NCI-H146 treated with DMSO at 0.1 percent for 48 hours (cell line): ENCODE data around the gene CUBN.

Source experiments
- DNase-seq: peaks from one replicate; lab custom pipeline; 2025; ENCODE audit not compliant: unreplicated experiment; lab: John Stamatoyannopoulos, UW

The CUBN gene

DNA sequence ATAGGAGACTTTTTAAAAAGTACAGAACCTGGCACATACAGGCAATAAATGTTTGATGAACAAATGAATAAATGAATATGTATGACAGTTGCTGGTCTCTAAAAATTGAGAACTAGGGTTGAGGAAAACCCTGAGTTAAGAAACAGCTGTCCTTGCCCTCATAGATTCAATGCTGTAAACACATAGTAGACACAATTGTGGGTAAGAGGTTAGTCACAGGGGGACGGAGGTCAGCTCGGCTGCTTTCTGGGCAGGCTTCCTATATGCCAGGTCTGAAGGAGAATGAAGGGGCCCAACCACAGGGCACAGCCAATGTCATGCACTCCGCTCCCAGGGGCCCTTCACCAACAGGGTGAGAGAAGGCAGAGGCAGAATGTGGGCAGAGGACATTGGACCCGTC lies 169.1 kb downstream of the CUBN start:
- DNase-seq, result no peak

DNA sequence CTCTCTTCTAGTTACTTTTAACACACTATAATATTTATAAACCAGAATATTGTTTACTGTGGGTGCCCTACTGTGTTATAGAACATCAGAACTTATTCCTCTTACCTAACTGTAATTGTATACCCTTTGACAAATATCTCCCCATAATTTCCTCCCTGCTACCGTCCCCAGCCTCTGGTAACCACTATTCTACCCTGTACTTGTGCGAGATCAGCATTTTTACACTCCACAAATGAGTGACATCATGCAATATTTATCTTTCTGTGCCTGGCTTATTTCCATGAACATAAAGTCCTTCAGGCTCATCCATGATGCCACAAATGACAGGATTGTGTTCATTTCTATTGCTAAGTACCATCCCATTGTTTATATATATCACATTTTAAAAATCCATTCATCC lies 172.6 kb downstream of the CUBN start:
- no peak for DNase-seq

DNA sequence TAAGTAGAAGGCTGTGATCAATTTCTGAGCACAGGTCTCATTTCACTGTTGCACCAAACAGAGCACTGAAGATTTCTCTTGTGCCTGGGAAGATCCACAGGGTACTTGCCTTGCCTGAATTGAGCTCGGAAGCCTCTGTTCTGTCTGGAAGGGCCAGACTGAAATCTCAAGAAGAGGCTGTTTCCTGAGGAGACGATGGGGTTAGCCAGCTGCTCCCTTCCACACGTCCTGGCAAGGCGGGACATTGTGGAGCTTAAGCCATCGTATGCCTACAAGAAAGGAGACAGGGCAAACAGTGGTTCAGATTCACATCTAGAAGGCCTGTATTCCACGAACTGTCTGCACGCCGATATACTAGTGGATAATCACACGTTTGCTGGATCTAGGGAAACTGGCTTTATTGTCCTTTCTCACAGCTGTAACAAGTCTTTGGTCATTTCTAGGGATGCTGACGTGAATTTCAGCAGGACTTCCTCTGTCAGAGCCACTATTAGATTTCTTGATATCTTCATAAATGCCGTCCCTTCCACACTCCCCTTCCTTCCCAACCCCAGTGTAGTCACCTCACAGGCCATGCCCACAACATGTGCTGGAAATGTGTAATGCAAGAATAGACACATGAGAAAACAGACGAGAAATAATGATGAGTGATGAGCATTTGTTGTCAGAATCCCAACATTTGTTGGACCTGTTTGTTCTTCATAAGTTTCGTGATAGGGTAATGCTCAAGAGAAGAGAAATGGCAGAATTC lies 175.2 kb downstream of the CUBN start:
- no peak for DNase-seq

DNA sequence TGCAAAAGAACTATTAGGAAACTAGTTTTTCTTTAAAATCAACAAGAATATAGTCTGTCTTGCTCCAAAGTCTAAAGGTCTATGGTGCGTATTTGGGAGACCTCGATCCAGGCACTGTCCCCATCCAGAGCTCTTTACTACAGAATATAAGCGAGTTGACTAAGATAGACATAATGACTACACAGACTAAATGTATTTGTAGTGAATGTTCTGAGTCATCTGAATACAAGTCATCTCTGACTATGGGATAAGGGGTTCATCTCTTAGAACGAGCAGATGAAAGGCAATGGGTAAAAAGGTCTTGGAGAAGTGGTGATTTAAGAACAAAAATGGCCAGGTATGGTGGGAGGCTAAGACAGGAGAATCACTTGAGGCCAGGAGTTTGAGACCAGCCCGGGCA lies 176.3 kb downstream of the CUBN start:
- no peak for DNase-seq

DNA sequence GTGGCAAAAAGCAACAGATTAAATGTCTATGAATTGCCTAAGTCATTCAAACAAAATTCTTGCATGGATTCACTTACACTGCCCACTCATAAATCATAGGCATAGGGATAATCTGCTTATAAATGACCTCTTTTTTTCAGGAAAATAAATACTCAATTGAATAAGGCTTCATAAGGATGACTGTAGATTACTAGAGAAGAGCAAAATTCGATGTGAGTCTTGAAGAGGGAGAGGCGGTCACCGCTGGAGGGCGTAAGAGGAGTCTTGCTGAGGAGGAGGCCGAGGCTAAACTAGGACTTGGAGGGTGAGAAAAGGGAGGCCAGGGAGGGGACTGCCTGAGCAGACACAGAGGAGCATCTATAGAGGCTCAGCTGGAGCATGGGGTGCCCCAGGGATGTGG lies 177.0 kb downstream of the CUBN start:
- no peak for DNase-seq

DNA sequence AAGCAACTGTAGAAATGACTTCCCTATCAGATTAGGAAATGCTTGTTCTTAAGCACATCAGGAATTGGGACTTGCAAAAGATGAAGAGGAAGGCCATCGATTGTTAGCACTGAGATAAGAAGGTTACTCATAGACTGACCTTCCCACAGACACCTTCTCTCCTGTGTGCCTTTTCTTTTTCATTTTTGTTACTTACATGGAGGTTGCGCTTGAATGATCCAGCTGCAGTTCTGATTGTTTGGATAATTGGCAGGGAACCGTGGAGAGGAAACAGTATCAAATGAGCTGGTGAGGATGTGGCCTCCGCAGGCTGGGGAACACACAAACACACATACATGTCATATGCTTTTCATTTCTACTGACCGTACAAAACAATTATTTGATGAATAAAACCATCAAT lies 177.5 kb downstream of the CUBN start:
- DNase-seq, result no peak

DNA sequence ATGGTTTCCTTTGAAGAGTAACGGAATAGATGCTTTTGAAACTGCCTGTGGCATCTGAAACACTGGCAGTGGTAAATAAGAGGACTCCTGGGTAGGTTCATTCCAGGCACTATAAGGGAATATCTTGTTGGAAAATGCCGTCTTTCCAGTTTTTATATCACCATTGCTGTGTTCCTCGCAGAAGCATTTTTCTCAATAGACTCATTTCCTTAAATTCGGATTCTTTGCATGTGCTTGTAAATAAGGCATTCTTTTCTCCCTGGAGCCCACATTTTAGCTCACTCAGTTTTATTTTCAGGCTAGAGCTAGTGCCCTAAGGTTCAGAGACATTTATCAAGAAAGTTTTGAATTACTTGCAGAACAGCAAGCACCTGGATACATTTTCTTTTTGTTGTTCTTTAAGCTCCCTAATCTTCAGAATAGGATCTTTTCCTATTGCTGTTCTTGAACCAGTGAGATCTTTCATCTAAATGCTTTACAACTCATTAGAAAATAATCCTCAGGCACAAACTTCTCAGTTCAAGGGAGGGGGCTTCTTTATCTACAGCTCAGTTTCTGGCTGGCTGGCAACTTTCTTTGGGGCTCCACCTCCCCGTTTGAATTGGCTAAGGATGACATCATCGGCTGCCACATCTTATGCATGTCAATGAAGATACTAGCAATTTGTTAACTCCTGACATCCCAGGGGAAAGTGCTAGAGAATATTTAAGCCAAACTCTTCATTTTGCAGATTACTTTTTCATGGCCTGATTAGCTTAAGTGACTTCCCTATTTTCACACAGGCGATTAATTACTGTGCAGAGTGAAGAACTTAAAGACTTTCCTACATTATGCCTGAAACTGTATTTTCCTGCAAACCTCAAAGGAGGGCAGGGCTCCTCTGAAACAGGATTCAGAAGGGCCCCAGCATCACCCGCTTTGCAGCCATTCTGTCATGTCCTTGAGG lies 178.7 kb downstream of the CUBN start:
- DNase-seq, result no peak

DNA sequence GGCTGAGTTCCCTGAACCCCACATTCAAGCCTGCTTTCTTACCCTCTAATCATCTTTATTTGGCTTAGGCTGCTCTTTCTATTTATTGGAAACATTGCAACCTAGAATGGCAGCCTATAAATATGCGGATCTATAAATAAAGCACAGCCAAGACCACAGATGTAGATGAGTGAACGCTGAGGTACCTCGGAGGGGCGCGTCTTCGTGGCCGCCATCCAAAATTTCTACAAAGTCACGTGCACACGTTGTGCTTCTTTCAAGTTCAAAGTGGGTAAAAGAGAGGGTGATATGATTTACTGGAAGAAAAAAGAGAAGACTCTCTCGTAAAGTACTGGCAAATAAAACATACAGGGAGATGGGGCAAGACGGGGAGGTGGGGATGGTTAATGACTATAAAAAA lies 179.8 kb downstream of the CUBN start:
- no peak for DNase-seq

DNA sequence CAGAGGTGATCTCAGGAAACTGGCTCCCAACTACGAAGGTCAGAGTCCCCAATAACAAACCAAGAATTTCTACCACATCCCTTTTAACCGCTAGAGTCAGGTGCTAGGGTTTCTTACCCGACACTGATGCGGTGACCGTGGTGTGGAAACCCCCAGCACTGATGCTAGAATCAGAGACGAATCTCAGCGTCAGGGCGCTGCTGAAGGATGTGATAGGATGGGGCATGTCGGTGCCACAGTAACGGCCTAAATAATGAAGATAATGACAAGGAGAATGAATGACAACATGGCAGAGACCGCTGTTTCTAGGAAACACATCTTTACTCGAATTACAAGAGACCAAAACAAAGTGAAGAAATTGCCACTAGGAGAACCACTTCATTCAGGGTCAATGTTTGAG lies 181.2 kb downstream of the CUBN start:
- no peak for DNase-seq

DNA sequence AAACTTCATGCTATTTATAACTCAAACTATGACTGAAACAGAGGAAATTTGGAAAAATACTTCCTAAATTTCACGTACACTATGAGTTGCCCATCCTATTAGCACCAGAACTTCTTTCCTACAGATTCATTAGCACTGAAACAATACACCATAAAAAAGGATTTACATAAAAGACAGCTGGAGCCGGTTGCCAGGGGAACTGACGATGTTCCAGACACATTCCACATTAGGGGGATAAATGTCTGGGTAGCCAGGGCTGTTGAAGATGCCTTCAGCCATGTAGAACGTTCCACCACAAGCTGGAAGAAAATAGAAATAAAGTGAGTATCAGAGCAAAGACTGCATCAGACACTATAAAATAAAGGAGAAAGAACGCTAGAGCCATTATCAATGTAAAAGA lies 182.5 kb downstream of the CUBN start:
- DNase-seq, result no peak

DNA sequence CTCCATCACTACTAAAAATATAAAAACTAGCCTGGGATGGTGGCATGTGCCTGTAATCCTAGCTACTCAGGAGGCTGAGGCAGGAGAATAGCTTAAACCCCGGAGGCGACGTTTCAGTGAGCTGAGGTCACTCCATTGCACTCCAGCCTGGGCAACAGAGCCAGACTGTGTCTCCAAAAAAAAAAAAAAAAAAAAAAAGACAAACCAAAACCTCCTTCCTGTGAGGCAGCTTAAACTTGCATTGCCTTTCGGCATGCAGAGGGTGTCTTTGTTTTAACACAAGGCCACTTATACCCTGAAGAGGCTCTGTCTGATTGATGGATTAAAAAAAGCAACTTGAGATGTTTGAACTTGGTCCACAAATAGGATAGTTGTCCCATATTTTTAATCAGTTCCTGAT lies 184.0 kb downstream of the CUBN start:
- no peak for DNase-seq

DNA sequence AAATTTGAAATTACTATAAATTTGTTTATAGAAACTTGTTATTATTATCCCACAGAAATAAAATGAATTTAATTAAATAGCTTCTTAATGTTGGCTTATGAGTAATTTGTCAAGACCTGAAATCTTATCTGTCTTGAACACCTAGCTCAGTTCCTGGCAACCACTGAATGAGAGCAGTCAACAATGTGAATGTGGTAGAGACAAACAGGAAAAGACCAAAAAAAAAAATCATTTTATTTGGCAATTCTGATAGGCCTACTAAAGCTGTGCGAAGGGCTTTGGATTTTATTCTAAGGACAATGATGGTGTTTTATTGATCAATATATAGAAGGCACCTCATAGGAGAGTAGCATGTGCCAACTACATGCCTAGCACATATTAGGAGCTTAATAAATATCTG lies 184.6 kb downstream of the CUBN start:
- DNase-seq, result no peak

DNA sequence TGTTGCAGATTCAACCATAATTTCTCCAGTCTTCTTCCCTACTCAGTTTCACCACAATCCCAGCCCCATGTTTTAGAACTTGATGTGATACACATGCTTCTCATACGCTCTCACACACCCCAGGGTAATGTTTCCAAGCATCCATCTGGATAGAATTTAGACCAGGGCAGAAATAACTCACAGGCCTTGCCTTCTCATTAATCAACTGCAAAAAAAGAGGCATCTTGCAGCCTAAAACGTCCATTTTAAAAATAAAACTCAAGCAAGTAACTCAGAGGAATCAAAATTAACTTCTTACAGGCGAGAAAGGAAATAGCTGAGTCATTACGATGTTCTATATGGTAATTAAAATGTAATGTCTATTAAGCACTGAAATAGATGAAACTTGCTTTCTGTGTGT lies 185.2 kb downstream of the CUBN start:
- no peak for DNase-seq

DNA sequence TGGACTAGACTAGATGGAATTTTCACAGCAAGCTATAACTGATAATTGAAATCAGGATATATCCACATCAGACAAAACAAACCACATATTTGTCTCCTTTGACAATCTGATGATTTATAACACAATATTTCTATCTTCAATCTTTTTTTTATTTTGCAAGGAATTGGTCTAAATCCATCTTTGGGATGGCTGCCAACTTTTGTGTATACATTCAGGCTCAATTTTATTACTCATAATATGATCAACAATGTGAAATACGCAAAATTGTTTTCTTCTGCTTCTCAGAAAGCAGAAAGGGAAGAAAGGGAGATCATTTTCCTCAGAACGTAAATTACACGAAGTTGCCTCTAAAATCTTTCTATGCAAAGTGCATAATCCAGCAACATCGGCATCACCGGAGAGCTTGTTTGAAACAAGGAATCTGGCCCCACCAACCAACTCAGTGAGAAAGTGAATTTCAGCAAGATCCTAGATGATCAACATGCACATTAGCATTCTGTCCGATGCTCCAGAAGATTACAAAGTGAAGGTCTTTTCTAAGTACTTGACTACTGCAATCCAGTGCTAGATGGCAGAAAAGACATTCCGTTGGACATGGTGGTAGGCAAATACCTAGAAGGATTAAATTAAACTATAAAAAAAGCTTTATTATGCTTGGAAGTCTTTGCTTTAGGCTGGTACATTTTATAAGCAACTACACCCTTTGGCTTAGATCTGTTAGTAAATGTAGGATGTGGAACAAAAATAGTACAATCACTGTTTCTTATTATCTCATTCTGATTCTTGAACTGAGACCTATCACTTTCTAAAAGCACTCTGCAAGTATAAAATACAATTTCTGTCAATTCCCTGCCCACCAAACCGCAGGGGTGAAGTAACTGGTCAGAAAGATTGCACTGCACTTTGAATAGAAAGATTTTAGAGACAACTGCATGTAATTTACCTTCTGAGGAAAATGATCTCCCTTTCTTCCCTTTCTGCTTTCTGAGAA lies 186.0 kb downstream of the CUBN start:
- no peak for DNase-seq

DNA sequence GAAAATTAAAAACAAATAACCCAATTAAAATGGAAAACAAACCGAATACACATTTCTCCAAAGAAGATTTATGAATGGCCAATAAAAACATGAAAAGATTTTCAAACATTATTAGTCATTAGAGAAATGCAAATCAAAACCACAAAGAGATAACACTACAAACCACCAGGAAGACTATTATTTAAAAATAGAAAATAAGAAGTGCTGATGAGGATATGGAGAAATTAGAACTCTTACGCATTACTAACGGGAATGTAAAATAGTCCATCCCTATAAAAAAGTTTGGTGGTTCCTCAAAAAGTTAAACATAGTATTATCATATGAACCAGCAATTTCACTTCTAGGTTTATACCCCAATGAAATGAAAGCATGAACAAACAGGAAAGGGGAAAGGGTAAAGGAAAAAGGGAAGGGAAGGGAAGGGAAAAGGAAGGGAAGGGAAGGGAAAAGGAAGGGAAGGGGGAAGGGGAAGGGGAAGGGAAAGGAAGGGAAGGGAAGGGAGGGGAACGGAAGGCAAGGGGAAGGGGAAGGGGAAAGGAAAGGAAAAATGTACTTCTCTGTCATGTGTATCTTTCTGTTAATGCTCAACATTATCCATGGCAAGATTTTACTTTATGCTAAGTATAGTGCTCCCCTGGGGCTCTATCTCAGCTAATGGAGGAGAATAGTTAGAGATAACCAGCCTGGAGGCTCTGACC lies 187.1 kb downstream of the CUBN start:
- no peak for DNase-seq

DNA sequence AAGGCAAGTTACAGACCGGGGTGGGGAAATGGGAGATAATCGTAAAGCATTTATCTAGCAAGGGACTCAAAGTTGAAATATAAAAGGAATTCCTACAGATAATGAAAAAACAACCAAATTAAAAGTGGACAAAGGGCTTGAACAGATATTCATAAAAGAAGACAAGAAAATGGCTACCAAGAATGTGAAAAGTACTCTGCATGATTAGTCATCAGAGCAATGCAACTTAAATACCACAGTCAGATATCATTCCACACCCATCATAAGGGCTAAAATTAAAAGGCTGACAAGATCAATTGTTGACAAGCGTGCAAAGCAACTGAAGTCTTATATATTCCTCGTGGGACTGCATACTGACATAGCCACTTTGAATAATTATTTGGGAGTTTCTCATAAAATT lies 187.7 kb downstream of the CUBN start:
- DNase-seq, result no peak

DNA sequence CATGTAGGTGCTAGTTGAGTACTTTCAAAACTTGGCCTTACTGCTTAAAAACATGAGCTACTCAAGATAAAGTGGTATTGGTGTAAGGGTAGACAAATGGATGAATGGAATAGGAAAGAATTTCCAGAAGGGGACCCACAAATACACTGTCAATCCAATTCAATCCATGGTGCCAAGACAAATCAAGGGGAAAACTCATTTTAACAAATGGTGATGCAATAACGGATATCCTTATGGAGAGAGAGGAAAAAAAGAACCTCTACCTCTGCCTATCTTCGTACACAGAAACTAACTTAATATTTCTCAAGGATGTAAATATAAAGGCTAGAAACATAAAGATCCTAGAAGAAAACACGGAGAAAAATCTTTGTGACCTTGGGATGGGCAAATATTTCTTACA lies 188.5 kb downstream of the CUBN start:
- no peak for DNase-seq

DNA sequence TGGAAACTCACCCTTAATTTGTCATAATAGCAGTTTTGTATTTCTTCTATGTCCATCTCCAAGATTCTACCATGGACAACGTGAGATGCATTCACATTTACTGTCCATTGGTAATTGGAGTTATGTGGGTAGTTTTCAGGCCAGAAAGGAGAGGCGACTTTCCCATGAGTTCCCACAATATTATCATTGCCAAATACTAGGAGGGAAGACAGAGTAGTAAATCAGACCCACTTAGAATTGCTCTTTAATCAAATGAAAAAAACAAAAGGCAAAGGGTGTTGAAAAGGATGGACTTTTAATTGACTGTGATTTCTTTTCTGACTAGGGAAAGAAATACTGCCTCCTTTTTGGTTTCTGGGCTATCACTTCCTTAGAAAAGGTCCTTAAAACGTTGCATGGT lies 190.7 kb downstream of the CUBN start:
- no peak for DNase-seq

DNA sequence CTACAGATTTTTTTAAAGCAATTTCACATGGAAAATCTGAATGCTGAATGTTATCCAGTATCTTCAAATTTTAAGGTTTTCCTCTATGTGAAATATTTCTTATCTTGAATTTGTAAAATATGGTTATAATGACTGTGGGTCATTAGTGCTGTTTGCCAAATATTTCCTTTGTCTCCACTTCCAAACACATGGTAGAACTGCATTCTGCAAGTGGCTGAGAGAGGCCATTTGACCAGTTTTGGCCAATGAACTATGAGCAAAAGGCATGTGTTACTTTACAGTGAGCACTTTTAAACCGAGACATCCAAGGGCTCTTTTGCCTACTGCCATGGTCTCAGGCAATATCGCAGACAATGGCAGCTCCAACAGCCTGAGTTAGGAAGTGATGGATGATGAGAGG lies 195.2 kb downstream of the CUBN start:
- no peak for DNase-seq

DNA sequence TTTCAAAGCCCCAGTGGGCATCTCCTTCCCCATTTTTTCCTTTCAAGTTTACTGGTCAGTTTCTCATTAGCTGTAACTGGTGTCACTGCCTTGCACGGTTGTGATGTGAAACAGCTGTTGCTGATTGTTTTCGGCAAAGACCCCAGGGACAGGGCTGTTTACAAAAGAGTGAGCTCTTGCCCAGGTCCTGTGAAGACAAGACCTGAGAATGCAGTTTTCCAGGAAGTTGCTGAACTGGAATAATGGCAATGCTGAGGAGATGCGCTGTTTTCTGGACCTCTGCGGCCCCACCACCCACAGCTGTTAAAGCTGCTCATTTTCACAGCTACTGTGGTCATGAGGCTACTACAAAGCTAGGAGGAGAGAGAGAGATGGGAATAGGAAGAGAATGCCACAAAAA lies 195.8 kb downstream of the CUBN start:
- DNase-seq, result no peak

DNA sequence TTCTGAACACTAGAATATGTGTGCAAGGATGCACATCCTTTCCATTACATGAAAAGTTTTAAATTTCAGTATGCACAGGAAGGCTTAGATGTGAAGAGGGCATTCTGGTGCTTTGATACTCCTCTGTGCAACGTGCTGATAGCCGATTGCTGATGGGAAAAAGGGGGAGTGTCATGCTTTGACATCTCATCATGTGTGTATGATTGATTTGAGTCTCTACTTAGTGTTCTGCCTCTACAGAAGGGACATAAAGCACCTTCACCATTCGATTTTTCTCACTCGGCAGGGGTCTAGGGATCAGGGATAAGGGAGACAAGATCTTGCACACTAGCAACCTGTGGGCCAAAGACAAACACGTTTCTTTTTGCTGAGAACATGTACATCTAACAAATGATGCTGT lies 197.7 kb downstream of the CUBN start:
- DNase-seq, result no peak
